Esophagus squamous epithelium (tissue), 5 donors: Measurements from ENCODE around the gene TRMT10B. TPM values are rescaled to one million over a fixed set of nuclear protein-coding genes. Genes with fewer than 3 reads are reported as not detected.
"Not testable (repeated sequence)": the region's sequence is repeated elsewhere in the genome, so short reads cannot be mapped to it uniquely, and the experiment has no call there.

Experiments used
- DNase-seq: peaks from one replicate; lab custom pipeline; 2025; lab: John Stamatoyannopoulos, UW
- H3K27ac ChIP-seq, 4 donors: fragments of 200-600 bp; sonication (generic); one replicate each; pipeline ENCODE4 v1.5.1; 2016 to 2019; ENCODE audit warnings: mild to moderate bottlenecking in 1 of 4
- H3K27me3 ChIP-seq, 4 donors: fragments of 200-600 bp; sonication (generic); 1 replicate in 3 of 4; 2 replicates in 1 of 4; pipeline versions ENCODE4 v1.5.1 to v1.6.0; 2017 to 2021; ENCODE audit warnings: antibody characterized with exemption in 1 of 4
- H3K36me3 ChIP-seq, 3 donors: fragments of 200-600 bp; sonication (generic); one replicate each; pipeline ENCODE4 v1.5.1; 2016 to 2019
- H3K4me1 ChIP-seq, 3 donors: fragments of 200-600 bp; sonication (generic); one replicate each; pipeline ENCODE4 v1.5.1; 2017 to 2019
- H3K4me3 ChIP-seq, 4 donors: fragments of 200-600 bp; sonication (generic); 1 replicate in 3 of 4; 2 replicates in 1 of 4; pipeline ENCODE4 v1.5.1; 2016 to 2019; ENCODE audit warnings: mild to moderate bottlenecking in 2 of 4, moderate library complexity in 1 of 4
- H3K9me3 ChIP-seq, 3 donors: fragments of 200-600 bp; sonication (generic); one replicate each; pipeline ENCODE4 v1.5.1; 2016 to 2019
- CTCF ChIP-seq, 6 experiments: fragments of 450-650 bp in 4 of 6; fragments of 200-600 bp in 2 of 6; sonication (generic) in 2 of 6; IDR thresholded peaks; one replicate each; pipeline ENCODE4 v1.5.1; 2016 to 2019; ENCODE audit warnings: antibody characterized with exemption in 6 of 6, mild to moderate bottlenecking in 4 of 6, moderate library complexity in 4 of 6
- POLR2A ChIP-seq, 4 donors: fragments of 450-650 bp; IDR thresholded peaks; one replicate each; pipeline ENCODE4 v1.6.1; 2017; ENCODE audit warnings: antibody characterized with exemption in 4 of 4, mild to moderate bottlenecking in 4 of 4, moderate library complexity in 3 of 4
- WGBS, 2 donors: methylation state at CpG; one replicate each; pipeline ENCODE4 v1.1.5; 2018; 5-methylcytosine and 5-hydroxymethylcytosine counted together
- intact Hi-C: fragments of 100-400 bp; cut with DNase I; formaldehyde crosslinking; loops from one replicate; pipeline ENCODE4 v1.15.0; 2022
- total RNA-seq, 4 donors: library from RNA; depleted of rRNA; stranded (reverse); fragments of >200 nt; gene quantifications; one replicate each; pipeline ENCODE4 v1.1.0, GENCODE V29; 2016
- donor health status: DM: yes; HTN: yes; CAD: no.

TRMT10B gene
- total RNA-seq, 4 donors from 2014 or later, result 2.1 to 6.5 (median 3.0) TPM

- DNase-seq, result no peak
- no peak for TF ChIP-seq POLR2A (IDR thresholded peaks at IDR 0.05)
- no peak for TF ChIP-seq CTCF (IDR thresholded peaks at IDR 0.05)
- no peaks in the 10 kb centered on the region for H3K36me3 ChIP-seq
- H3K4me1 ChIP-seq, result peaks cover 2 to 10% (median 4%) of the 10 kb centered on the region in 3 donors
- H3K27me3 ChIP-seq, result no peaks in the 10 kb centered on the region
- WGBS, 2 donors, result 56 to 59% methylated on average over 5 of the region's 5 CpGs
- no peak overlapping the region for H3K27ac ChIP-seq
- no peak overlapping the region for H3K4me3 ChIP-seq
- intact Hi-C loops, result no loop called here
- no peaks in the 10 kb centered on the region for H3K9me3 ChIP-seq
Observed at GRCh38 chr9:37749129-37749528, 4.5 kb upstream of the TRMT10B start.

- no peak overlapping the region for H3K27ac ChIP-seq
- peaks cover 4 to 22% (median 6%) of the 10 kb centered on the region in 3 donors for H3K4me1 ChIP-seq
- WGBS, 2 donors, result 54 to 68% methylated on average over 6 of the region's 6 CpGs
- intact Hi-C loops, result no loop called here
- no peaks in the 10 kb centered on the region for H3K9me3 ChIP-seq
- no peak overlapping the region for H3K4me3 ChIP-seq
- DNase-seq, result no peak
- no peaks in the 10 kb centered on the region for H3K36me3 ChIP-seq
- H3K27me3 ChIP-seq, result no peaks in the 10 kb centered on the region
- TF ChIP-seq POLR2A (IDR thresholded peaks at IDR 0.05) (no peak), CTCF (IDR thresholded peaks at IDR 0.05) (no peak)
Observed at GRCh38 chr9:37751186-37751585, 2.4 kb upstream of the TRMT10B start.

GRCh38 chr9:37751704-37752103, 1.9 kb upstream of the TRMT10B start:
- H3K36me3 ChIP-seq, H3K27ac ChIP-seq, DNase-seq, H3K9me3 ChIP-seq, intact Hi-C loops, H3K4me3 ChIP-seq, H3K27me3 ChIP-seq: not testable (repeated sequence)
- 89 to 93% methylated on average over 6 to 18 of the region's 30 CpGs for WGBS, 2 donors
- peaks cover 4 to 22% (median 6%) of the 10 kb centered on the region in 3 donors for H3K4me1 ChIP-seq

- H3K9me3 ChIP-seq, DNase-seq, H3K36me3 ChIP-seq, H3K27ac ChIP-seq, intact Hi-C loops, H3K4me3 ChIP-seq, H3K27me3 ChIP-seq: not testable (repeated sequence)
- WGBS, 2 donors, result 100% methylated on average over 4 of the region's 13 CpGs; no CpG with 5 or more reads in 1 of the 2 donors
- H3K4me1 ChIP-seq, result peaks cover 4 to 22% (median 6%) of the 10 kb centered on the region in 3 donors
Observed at GRCh38 chr9:37752112-37752511, 1.5 kb upstream of the TRMT10B start.

- Histone ChIP-seq H3K9me3 (no peaks in the 10 kb centered on the region), H3K4me1 (peaks cover 4 to 22% (median 6%) of the 10 kb centered on the region in 3 donors), H3K27ac (peak overlapping the region; percentile 87 to 94 (median 91)), H3K4me3 (peak overlapping the region; percentile 62 to 88 (median 84)), H3K36me3 (peaks cover 0 to 2% (median 0%) of the 10 kb centered on the region in 3 donors), H3K27me3 (no peaks in the 10 kb centered on the region)
- 88% methylated on average over 27 to 28 of the region's 29 CpGs for WGBS, 2 donors
- intact Hi-C loops, result no loop called here
- TF ChIP-seq POLR2A (IDR thresholded peaks at IDR 0.05) (no peak), CTCF (IDR thresholded peaks at IDR 0.05) (no peak)
- DNase-seq, result no peak
Observed at GRCh38 chr9:37752642-37753488, 740 bp upstream of the TRMT10B start.

- Histone ChIP-seq H3K36me3 (peaks cover 0 to 12% (median 0%) of the 10 kb centered on the region in 3 donors), H3K27ac (no peak overlapping the region), H3K27me3 (no peaks in the 10 kb centered on the region), H3K4me1 (peaks cover 0 to 18% (median 6%) of the 10 kb centered on the region in 3 donors), H3K9me3 (no peaks in the 10 kb centered on the region), H3K4me3 (no peak overlapping the region)
- 60 to 79% methylated on average over 3 of the region's 3 CpGs for WGBS, 2 donors
- TF ChIP-seq CTCF (IDR thresholded peaks at IDR 0.05) (no peak), POLR2A (IDR thresholded peaks at IDR 0.05) (no peak)
- intact Hi-C loops, result no loop called here
- no peak for DNase-seq
Observed at GRCh38 chr9:37758747-37759146, 5.1 kb downstream of the TRMT10B start.
